Upper lobe of right lung (tissue), 1 donor: Measurements from ENCODE around the gene RELT. TPM values are rescaled to one million over a fixed set of nuclear protein-coding genes. Genes with fewer than 3 reads are reported as not detected.

Experiments used
- ATAC-seq: fragments of 200-7000 bp; cut with Tn5 transposase; one replicate; pipeline ENCODE4 v1.9.1; 2020; ENCODE audit warnings: mild to moderate bottlenecking, moderate library complexity
- DNase-seq: peaks from one replicate; pipeline ENCODE4 v3.0.0-alpha.2; 2020
- H3K27ac ChIP-seq: fragments of 200-600 bp; one replicate; pipeline ENCODE4 v1.8.0; 2022
- H3K27me3 ChIP-seq: fragments of 200-600 bp; one replicate; pipeline ENCODE4 v1.8.0; 2022; ENCODE audit warnings: mild to moderate bottlenecking
- H3K36me3 ChIP-seq: fragments of 200-600 bp; one replicate; pipeline ENCODE4 v1.8.0; 2022
- H3K4me1 ChIP-seq: fragments of 200-600 bp; one replicate; pipeline ENCODE4 v1.8.0; 2022
- H3K4me3 ChIP-seq: fragments of 200-600 bp; one replicate; pipeline ENCODE4 v1.8.0; 2022; ENCODE audit warnings: mild to moderate bottlenecking
- H3K9me3 ChIP-seq: fragments of 200-600 bp; one replicate; pipeline ENCODE4 v1.8.0; 2022
- intact Hi-C: fragments of 100-400 bp; cut with DNase I; formaldehyde crosslinking; loops from one replicate; pipeline ENCODE4 v1.11.0; 2022
- total RNA-seq: library from RNA; stranded (reverse); fragmentation: NEBNext Ultra II Directional; extraction: Animal tissue kit (Norgen Biotek cat#: 25700); gene quantifications from one replicate; pipeline ENCODE4 v1.2.1, GENCODE V29; 2021
- TF ChIP-seq, protein P1 (sequence below): fragments of 200-600 bp; IDR thresholded peaks from one replicate; pipeline ENCODE4 v1.8.0; 2022; ENCODE audit warnings: antibody characterized with exemption
- donor health status: DM: no; HTN: yes; CAD: no; lungs with severe emphysema.

RELT gene
- total RNA-seq, 1 donor from 2014 or later = 11.7 TPM

DNA sequence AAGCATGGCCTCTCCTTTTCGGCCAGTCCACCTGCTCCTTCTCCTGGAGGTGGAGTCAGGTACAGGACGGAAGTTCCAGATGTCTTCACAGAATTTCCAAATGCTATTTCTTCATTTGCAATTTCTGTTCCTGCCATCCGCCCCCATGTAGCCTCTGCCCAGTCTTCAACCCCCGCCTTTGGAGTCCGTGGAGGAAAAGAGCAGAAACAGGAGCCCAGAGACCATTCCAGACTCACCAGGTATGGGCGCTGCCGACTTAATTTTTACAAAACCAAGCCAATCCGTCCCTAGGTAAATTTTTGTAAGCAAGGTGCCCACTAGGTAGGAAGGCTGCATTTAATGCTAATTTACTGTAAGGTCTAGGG, 28.9 kb downstream of the RELT start:
- ATAC-seq (no peak), DNase-seq (no peak)
- Histone ChIP-seq H3K27ac (no peak overlapping the region), H3K9me3 (no peaks in the 10 kb centered on the region), H3K4me3 (no peak overlapping the region), H3K4me1 (no peaks in the 10 kb centered on the region), H3K27me3 (no peaks in the 10 kb centered on the region), H3K36me3 (peaks cover 10% of the 10 kb centered on the region)
- TF ChIP-seq, protein P1, sequence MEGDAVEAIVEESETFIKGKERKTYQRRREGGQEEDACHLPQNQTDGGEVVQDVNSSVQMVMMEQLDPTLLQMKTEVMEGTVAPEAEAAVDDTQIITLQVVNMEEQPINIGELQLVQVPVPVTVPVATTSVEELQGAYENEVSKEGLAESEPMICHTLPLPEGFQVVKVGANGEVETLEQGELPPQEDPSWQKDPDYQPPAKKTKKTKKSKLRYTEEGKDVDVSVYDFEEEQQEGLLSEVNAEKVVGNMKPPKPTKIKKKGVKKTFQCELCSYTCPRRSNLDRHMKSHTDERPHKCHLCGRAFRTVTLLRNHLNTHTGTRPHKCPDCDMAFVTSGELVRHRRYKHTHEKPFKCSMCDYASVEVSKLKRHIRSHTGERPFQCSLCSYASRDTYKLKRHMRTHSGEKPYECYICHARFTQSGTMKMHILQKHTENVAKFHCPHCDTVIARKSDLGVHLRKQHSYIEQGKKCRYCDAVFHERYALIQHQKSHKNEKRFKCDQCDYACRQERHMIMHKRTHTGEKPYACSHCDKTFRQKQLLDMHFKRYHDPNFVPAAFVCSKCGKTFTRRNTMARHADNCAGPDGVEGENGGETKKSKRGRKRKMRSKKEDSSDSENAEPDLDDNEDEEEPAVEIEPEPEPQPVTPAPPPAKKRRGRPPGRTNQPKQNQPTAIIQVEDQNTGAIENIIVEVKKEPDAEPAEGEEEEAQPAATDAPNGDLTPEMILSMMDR = no peak
- intact Hi-C loops = no loop called here

- DNase-seq (no peak), ATAC-seq (no peak)
- peaks cover 12% of the 10 kb centered on the region for H3K36me3 ChIP-seq
- TF ChIP-seq, protein P1 = no peak
- no peaks in the 10 kb centered on the region for H3K27me3 ChIP-seq
- H3K4me3 ChIP-seq = no peak overlapping the region
- H3K4me1 ChIP-seq = no peaks in the 10 kb centered on the region
- H3K9me3 ChIP-seq = no peaks in the 10 kb centered on the region
- H3K27ac ChIP-seq = no peak overlapping the region
- intact Hi-C loops = no loop called here
Measured at GRCh38 chr11:73406131-73406530, 29.9 kb downstream of the RELT start.

DNA sequence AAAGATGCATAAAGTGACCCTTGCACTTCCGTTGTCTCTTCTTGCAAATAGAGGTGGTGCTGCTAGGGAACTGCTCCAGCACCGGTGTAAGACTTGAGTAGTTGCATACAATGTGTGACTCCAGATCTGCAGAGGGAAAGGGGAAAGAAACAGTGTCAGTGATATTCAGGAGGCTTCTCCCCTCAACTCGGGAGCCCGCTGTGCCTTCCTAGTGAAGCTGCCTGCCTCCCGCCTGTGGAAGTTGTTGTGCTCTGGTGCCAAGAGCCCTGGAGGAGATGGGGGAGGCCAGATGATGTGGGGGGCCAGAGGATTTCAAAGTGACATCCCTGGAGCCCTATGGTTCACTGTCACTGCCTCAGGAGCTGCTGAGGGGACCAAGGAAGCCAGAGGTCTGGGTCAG, 30.4 kb downstream of the RELT start:
- no peak overlapping the region for H3K27ac ChIP-seq
- H3K9me3 ChIP-seq = no peaks in the 10 kb centered on the region
- peaks cover 16% of the 10 kb centered on the region for H3K36me3 ChIP-seq
- H3K4me1 ChIP-seq = no peaks in the 10 kb centered on the region
- ATAC-seq (no peak), DNase-seq (peak; percentile 46)
- TF ChIP-seq, protein P1 = no peak
- no peak overlapping the region for H3K4me3 ChIP-seq
- H3K27me3 ChIP-seq = no peaks in the 10 kb centered on the region
- intact Hi-C loops = no loop called here

GRCh38 chr11:73409431-73409830, 33.2 kb downstream of the RELT start:
- H3K27ac ChIP-seq = no peak overlapping the region
- TF ChIP-seq, protein P1 = no peak
- peaks cover 16% of the 10 kb centered on the region for H3K36me3 ChIP-seq
- no peak for ATAC-seq
- intact Hi-C loops = no loop called here
- DNase-seq = peak; percentile 41
- H3K9me3 ChIP-seq = no peaks in the 10 kb centered on the region
- H3K4me3 ChIP-seq = no peak overlapping the region
- H3K4me1 ChIP-seq = peaks cover 4% of the 10 kb centered on the region
- H3K27me3 ChIP-seq = no peaks in the 10 kb centered on the region

DNA sequence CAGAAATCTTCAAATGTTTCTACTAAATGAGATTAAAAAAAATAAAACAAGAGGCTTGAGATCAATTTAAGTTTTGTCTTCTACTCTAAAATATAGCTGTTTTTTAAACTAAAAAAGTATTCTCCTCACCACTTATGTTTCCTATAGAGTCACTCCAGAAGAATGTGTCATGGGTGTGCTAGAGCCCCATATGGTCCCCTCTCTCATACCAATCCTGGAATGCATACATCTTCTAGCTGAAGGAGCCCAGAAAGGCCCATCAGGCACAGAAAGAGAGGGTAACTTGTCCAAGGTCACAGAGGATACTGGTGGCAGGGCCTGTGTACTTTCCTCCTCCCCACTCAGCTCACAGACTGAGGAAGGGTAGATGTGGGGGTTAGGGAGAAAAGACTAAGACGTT, 34.4 kb downstream of the RELT start:
- H3K36me3 ChIP-seq = peaks cover 16% of the 10 kb centered on the region
- H3K4me1 ChIP-seq = peaks cover 14% of the 10 kb centered on the region
- TF ChIP-seq, protein P1 = no peak
- ATAC-seq (no peak), DNase-seq (no peak)
- H3K27ac ChIP-seq = no peak overlapping the region
- H3K4me3 ChIP-seq = no peak overlapping the region
- H3K9me3 ChIP-seq = no peaks in the 10 kb centered on the region
- H3K27me3 ChIP-seq = no peaks in the 10 kb centered on the region
- intact Hi-C loops = no loop called here

DNA sequence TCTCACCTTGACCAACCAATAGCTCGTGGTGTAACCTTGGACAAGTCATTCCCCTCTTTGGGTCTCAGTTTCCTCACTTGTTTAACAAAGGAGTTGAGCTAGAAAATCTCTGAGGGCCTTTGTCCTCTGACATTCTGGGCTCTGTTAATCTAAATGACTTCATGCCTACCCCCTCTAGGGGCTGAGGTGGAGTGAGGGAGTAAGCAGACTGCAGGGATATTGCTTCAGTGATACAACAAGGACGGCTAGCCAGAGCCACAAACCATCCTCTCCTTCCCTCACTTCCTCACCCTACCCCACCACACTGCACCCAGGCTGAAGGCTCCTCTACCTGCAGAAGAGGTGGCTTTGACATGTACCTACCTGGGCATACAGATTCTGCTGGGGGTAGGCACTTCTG, 34.8 kb downstream of the RELT start:
- ATAC-seq = no peak
- peaks cover 14% of the 10 kb centered on the region for H3K4me1 ChIP-seq
- peak; percentile 32 for DNase-seq
- TF ChIP-seq, protein P1 = no peak
- no peaks in the 10 kb centered on the region for H3K9me3 ChIP-seq
- intact Hi-C loops = no loop called here
- H3K4me3 ChIP-seq = no peak overlapping the region
- no peak overlapping the region for H3K27ac ChIP-seq
- no peaks in the 10 kb centered on the region for H3K27me3 ChIP-seq
- peaks cover 16% of the 10 kb centered on the region for H3K36me3 ChIP-seq
